Breast epithelium (tissue), 3 donors: ENCODE measurements around the gene TRAPPC5.

ENCODE experiments used
- POLR2A ChIP-seq: fragments of 450-650 bp; IDR thresholded peaks from one replicate; pipeline ENCODE4 v1.6.1; 2016; ENCODE audit warnings: antibody characterized with exemption, mild to moderate bottlenecking, moderate library complexity
- POLR2AphosphoS5 ChIP-seq, 3 donors: sonication (generic); formaldehyde crosslinking; IDR thresholded peaks; one replicate each; pipeline ENCODE4 v1.6.1; 2017; ENCODE audit warnings: antibody characterized with exemption in 3 of 3

- no peak for TF ChIP-seq POLR2A
- TF ChIP-seq POLR2AphosphoS5 (IDR thresholded peaks at IDR 0.05), result no peak
Observed at GRCh38 chr19:7661744-7662538, 18.7 kb upstream of the TRAPPC5 start.
